Measurements from ENCODE around the gene ACSM3. TPM values are rescaled to one million over a fixed set of nuclear protein-coding genes. Genes with fewer than 3 reads are reported as not detected.

The ACSM3 gene
- total RNA-seq, 6 experiments from 2014 or later: 0.12 to 0.48 (median 0.21) TPM; not detected in 1

DNA sequence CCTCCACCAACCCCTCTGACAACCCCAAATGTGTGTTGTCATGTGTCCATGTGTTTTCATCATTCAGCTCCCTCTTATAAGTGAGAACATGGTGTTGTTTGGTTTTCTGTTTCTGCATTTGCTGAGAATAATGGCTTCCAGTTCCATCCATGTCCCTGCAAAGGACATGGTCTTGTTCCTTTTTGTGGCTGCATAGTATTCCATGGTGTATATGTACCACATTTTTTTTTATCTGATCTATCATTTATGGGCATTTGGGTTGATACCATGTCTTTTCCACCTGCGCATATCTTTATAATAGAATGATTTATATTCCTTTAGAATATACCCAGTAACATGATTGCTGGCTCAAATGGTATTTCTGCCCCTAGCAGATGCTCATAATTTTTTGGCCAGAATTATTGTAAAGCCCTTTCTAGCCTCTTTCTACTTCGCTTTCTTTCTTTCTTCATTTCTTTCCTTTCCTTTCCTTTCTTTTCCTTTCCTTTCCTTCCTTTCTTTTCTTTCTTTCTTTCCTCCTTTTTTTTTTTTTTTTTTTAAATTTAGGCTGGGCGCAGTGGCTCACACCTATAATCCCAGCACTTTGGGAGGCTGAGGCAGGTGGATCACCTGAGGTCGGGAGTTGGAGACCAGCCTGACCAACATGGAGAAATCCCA, 55.2 kb downstream of the ACSM3 start:
- Mint-ChIP-seq H3K4me3 (no peak overlapping the region), H3K27me3 (ENCODE audit: insufficient read depth) (no peaks in the 10 kb centered on the region; the same call in 1 of the 2 replicates), H3K27ac (no peak overlapping the region), H3K4me1 (ENCODE audit: low read depth) (peaks cover 4% of the 10 kb centered on the region), H3K9me3 (no peaks in the 10 kb centered on the region), H3K36me3 (ENCODE audit: low read depth) (peaks cover 13% of the 10 kb centered on the region)
- DNase-seq: no peak
- TF ChIP-seq, protein P1, sequence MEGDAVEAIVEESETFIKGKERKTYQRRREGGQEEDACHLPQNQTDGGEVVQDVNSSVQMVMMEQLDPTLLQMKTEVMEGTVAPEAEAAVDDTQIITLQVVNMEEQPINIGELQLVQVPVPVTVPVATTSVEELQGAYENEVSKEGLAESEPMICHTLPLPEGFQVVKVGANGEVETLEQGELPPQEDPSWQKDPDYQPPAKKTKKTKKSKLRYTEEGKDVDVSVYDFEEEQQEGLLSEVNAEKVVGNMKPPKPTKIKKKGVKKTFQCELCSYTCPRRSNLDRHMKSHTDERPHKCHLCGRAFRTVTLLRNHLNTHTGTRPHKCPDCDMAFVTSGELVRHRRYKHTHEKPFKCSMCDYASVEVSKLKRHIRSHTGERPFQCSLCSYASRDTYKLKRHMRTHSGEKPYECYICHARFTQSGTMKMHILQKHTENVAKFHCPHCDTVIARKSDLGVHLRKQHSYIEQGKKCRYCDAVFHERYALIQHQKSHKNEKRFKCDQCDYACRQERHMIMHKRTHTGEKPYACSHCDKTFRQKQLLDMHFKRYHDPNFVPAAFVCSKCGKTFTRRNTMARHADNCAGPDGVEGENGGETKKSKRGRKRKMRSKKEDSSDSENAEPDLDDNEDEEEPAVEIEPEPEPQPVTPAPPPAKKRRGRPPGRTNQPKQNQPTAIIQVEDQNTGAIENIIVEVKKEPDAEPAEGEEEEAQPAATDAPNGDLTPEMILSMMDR (IDR thresholded peaks at IDR 0.05): no peak

DNA sequence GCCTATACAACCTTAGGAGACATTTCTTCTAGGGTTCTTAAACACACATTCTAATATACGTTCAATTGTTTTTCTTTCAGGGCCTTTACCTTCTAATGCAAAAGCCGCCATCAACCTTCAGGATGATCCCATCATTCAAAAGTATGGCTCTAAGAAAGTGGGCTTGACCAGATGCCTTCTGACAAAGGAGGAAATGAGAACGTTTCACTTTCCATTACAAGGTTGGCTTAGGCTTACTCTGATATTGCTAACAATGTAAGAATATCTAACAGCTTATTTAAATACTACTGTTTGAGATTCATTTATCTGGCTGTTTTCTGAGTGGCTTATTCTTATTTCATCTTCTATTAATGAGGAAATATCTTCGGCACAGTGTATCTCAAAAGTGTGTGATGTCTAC, 57.9 kb downstream of the ACSM3 start:
- Mint-ChIP-seq H3K36me3 (ENCODE audit: low read depth) (peaks cover 20% of the 10 kb centered on the region), H3K4me1 (ENCODE audit: low read depth) (peaks cover 6% of the 10 kb centered on the region), H3K27me3 (ENCODE audit: insufficient read depth) (no peaks in the 10 kb centered on the region; the same call in 1 of the 2 replicates), H3K4me3 (no peak overlapping the region), H3K9me3 (no peaks in the 10 kb centered on the region), H3K27ac (no peak overlapping the region)
- TF ChIP-seq, protein P1 (IDR thresholded peaks at IDR 0.05): no peak
- no peak for DNase-seq

DNA sequence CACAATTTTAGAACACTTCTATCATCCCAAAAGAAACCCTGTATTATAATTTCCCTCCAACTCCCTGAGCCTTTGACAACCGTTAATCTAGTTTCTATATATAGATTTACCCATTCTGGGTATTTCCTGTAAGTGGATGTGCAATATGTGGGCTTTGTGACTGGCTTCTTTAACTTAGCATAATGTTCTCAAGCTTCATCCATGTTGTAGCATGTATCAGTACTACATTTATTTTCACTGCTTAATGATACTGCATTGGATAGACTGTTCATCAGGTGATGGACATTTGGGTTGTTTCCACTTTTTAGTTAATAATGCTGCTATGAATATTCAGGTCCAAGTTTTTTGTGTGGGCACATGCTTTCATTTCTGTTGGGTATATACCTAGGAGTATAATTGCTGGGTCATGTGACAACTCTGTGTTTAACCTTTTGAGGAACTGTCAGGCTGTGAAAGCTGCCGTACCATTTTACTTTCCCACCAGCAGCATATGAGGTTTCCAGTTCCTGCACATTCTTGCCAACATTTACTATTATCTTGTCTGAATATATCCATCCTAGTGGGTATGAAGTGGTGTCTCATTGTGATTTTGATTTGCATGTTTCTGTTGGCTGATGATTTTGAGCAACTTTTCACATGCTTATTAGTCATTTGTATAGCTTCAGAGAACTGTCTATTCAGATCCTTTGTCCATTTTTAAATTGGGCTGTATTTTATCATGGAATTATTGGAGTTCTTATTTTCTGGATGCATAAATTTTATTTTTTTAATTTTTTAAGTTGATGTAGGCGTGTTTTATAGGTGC, 58.9 kb downstream of the ACSM3 start:
- H3K9me3 Mint-ChIP-seq: no peaks in the 10 kb centered on the region
- no peak for DNase-seq
- TF ChIP-seq, protein P1 (IDR thresholded peaks at IDR 0.05): no peak
- no peak overlapping the region for H3K27ac Mint-ChIP-seq
- no peak overlapping the region for H3K4me3 Mint-ChIP-seq
- H3K4me1 Mint-ChIP-seq (ENCODE audit: low read depth): peaks cover 6% of the 10 kb centered on the region
- H3K27me3 Mint-ChIP-seq (ENCODE audit: insufficient read depth): no peaks in the 10 kb centered on the region; the same call in 1 of the 2 replicates
- H3K36me3 Mint-ChIP-seq (ENCODE audit: low read depth): peaks cover 20% of the 10 kb centered on the region

DNA sequence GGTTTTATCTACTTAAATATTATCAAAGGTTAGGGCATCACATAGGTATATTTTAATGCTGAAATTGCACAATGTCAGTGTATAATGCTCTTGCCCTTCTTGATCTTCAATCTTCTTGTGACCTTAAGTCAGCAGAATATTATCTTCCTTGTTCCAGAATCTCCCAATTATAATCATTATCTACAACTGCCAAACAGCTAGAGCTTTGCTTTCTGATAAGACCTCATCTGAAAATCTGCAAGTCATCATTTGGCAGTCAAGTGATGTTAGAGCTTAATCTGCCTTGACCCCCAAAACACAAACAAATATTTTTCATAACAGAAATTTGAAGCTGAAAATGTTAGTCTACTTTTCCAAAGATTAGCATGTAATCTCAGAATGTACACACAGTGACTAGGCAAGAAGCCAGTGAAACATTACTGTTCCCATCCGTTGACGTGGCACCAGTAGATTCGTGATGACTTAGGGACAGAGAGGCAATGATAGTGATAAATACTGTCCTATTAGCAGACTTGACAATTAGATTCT, 62.3 kb downstream of the ACSM3 start:
- Mint-ChIP-seq H3K4me3 (no peak overlapping the region), H3K9me3 (no peaks in the 10 kb centered on the region), H3K4me1 (ENCODE audit: low read depth) (peaks cover 6% of the 10 kb centered on the region), H3K36me3 (ENCODE audit: low read depth) (peaks cover 7% of the 10 kb centered on the region; the same call in 1 of the 2 replicates), H3K27me3 (ENCODE audit: insufficient read depth) (no peaks in the 10 kb centered on the region; the same call in 1 of the 2 replicates), H3K27ac (peak overlapping the region; percentile 10; the same call in 1 of the 2 replicates)
- TF ChIP-seq, protein P1 (IDR thresholded peaks at IDR 0.05): no peak
- no peak for DNase-seq

DNA sequence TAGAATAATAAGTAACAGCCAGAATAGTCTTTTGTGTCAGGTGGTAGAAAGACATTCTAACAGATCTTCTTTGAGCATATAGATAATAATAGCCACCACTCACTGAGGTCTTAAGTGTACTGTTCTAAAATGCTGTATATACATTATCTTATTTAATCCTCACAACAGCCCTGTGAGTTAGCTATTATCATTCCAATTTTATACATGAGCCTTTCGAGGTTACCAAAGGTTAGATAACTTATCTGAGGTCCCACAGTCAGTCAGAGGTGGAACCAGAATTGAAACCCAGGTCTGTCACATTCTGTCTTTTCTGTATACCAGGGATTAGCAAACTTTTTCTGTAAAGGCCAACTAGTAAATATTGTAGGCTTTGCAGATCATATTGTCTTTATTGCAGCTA, 65.7 kb downstream of the ACSM3 start:
- Mint-ChIP-seq H3K27me3 (ENCODE audit: insufficient read depth) (no peaks in the 10 kb centered on the region; the same call in none of the 2 replicates), H3K4me3 (no peak overlapping the region), H3K9me3 (no peaks in the 10 kb centered on the region), H3K4me1 (ENCODE audit: low read depth) (no peaks in the 10 kb centered on the region), H3K27ac (no peak overlapping the region), H3K36me3 (ENCODE audit: low read depth) (peaks cover 10% of the 10 kb centered on the region; the same call in 1 of the 2 replicates)
- TF ChIP-seq, protein P1 (IDR thresholded peaks at IDR 0.05): no peak
- no peak for DNase-seq

Data from HFFc6 (cell line).